Mesenteric fat pad (tissue), 1 donor: ENCODE data around the gene SNAP29. TPM values are rescaled to one million over a fixed set of nuclear protein-coding genes. Genes with fewer than 3 reads are reported as not detected.
"Not testable (repeated sequence)": the region's sequence is repeated elsewhere in the genome, so short reads cannot be mapped to it uniquely, and the experiment has no call there.

Experiments
- DNase-seq: peaks from one replicate; pipeline ENCODE4 v3.0.0-alpha.2; 2020; ENCODE audit warnings: low spot score
- long read RNA-seq: library from polyadenylated mRNA; unstranded; transcript quantifications from one replicate; pipeline ENCODE4 v2.0.0, GENCODE V29; 2020
- total RNA-seq: library from RNA; stranded (reverse); fragmentation: NEBNext Ultra II Directional; extraction: Animal tissue kit (Norgen Biotek cat#: 25700); gene quantifications from one replicate; pipeline ENCODE4 v1.2.1, GENCODE V29; 2021
- donor health status: DM: yes; HTN: yes; CAD: no.

The SNAP29 gene
- 30.8 TPM for total RNA-seq
- long read RNA-seq, full-length matches to known transcripts, result 48 of 82 reads
- long read RNA-seq, partial matches to known transcripts, result 13 of 82 reads
- long read RNA-seq, other reads (novel, unspliced or antisense), result 21 of 82 reads

- peak; percentile 100 for DNase-seq
Observed at GRCh38 chr22:20858615-20859416, at the start of gene SNAP29, which contains the start of gene PI4KA. SNAP29 (plus strand) TSS chr22:20859007; CDS start chr22:20859111, 104 bp downstream. PI4KA (minus strand) TSS chr22:20858811; CDS start chr22:20858725, 86 bp downstream.

- peak; percentile 41 for DNase-seq
Observed at GRCh38 chr22:20809538-20810185, 49.1 kb upstream of the SNAP29 start.

- peak; percentile 60 for DNase-seq
Observed at GRCh38 chr22:20810645-20811044, 48.2 kb upstream of the SNAP29 start.

- DNase-seq, result no peak
Observed at GRCh38 chr22:20811171-20811570, 47.6 kb upstream of the SNAP29 start.

- DNase-seq, result peak; percentile 57
Observed at GRCh38 chr22:20811971-20812660, 46.7 kb upstream of the SNAP29 start.

GRCh38 chr22:20813056-20813455, 45.8 kb upstream of the SNAP29 start:
- peak; percentile 37 for DNase-seq

- no peak for DNase-seq
Observed at GRCh38 chr22:20814221-20814808, 44.5 kb upstream of the SNAP29 start.

GRCh38 chr22:20815477-20816050, 43.2 kb upstream of the SNAP29 start:
- peak; percentile 45 for DNase-seq

GRCh38 chr22:20816559-20816958, 42.2 kb upstream of the SNAP29 start:
- DNase-seq, result peak; percentile 67

GRCh38 chr22:20818471-20818870, 40.3 kb upstream of the SNAP29 start:
- no peak for DNase-seq

- DNase-seq, result peak; percentile 22
Observed at GRCh38 chr22:20819471-20819870, 39.3 kb upstream of the SNAP29 start.

- peak; percentile 37 for DNase-seq
Observed at GRCh38 chr22:20821717-20822239, 37.0 kb upstream of the SNAP29 start.

GRCh38 chr22:20822240-20822639, 36.6 kb upstream of the SNAP29 start:
- no peak for DNase-seq

GRCh38 chr22:20823264-20823663, 35.5 kb upstream of the SNAP29 start:
- no peak for DNase-seq

GRCh38 chr22:20825216-20825615, 33.6 kb upstream of the SNAP29 start:
- peak; percentile 45 for DNase-seq

GRCh38 chr22:20825624-20826023, 33.2 kb upstream of the SNAP29 start:
- DNase-seq, result no peak

- not testable (repeated sequence) for DNase-seq
Observed at GRCh38 chr22:20826373-20827152, 32.2 kb upstream of the SNAP29 start.

- no peak for DNase-seq
Observed at GRCh38 chr22:20829491-20830134, 29.2 kb upstream of the SNAP29 start.

- no peak for DNase-seq
Observed at GRCh38 chr22:20833225-20833665, 25.6 kb upstream of the SNAP29 start.
